IMR-90 (cell line): Measurements from ENCODE around the gene CYSRT1.

Experiments used
- BHLHE40 ChIP-seq: fragments of 150-350 bp; IDR thresholded peaks from 2 replicates; pipeline ENCODE4 v1.6.1; 2016; ENCODE audit warnings: mild to moderate bottlenecking, low read depth, low read length
- CEBPB ChIP-seq: IDR thresholded peaks from 2 replicates; pipeline ENCODE4 v1.6.1; 2012; ENCODE audit warnings: low read depth, low read length, improper control_type of control experiment
- CHD1 ChIP-seq: IDR thresholded peaks from 2 replicates; pipeline ENCODE4 v1.6.1; 2012; ENCODE audit warnings: low read depth, low read length, improper control_type of control experiment
- MAFK ChIP-seq: IDR thresholded peaks from 2 replicates; pipeline ENCODE4 v1.6.1; 2012; ENCODE audit warnings: low read depth, low read length, improper control_type of control experiment
- POLR2A ChIP-seq: IDR thresholded peaks from 2 replicates; pipeline ENCODE4 v1.6.1; 2012; ENCODE audit warnings: mild to moderate bottlenecking, low read depth, low read length
- RAD21 ChIP-seq: IDR thresholded peaks from 2 replicates; pipeline ENCODE4 v1.6.1; 2012; ENCODE audit warnings: low read length, improper control_type of control experiment
- RCOR1 ChIP-seq: IDR thresholded peaks from 2 replicates; pipeline ENCODE4 v1.6.1; 2012; ENCODE audit warnings: mild to moderate bottlenecking, low read length, improper control_type of control experiment; ENCODE audit not compliant: insufficient replicate concordance
- TF ChIP-seq, protein P1 (sequence below): conservative IDR thresholded peaks from 2 replicates; pipeline ENCODE4 v1.5.1; 2012; ENCODE audit warnings: mild to moderate bottlenecking, low read depth, low read length, improper control_type of control experiment
- TF ChIP-seq, protein P2 (sequence below): fragments of 150-350 bp; IDR thresholded peaks from 2 replicates; pipeline ENCODE4 v1.6.1; 2017; ENCODE audit warnings: mild to moderate bottlenecking, antibody characterized with exemption, low read length, low read depth

DNA sequence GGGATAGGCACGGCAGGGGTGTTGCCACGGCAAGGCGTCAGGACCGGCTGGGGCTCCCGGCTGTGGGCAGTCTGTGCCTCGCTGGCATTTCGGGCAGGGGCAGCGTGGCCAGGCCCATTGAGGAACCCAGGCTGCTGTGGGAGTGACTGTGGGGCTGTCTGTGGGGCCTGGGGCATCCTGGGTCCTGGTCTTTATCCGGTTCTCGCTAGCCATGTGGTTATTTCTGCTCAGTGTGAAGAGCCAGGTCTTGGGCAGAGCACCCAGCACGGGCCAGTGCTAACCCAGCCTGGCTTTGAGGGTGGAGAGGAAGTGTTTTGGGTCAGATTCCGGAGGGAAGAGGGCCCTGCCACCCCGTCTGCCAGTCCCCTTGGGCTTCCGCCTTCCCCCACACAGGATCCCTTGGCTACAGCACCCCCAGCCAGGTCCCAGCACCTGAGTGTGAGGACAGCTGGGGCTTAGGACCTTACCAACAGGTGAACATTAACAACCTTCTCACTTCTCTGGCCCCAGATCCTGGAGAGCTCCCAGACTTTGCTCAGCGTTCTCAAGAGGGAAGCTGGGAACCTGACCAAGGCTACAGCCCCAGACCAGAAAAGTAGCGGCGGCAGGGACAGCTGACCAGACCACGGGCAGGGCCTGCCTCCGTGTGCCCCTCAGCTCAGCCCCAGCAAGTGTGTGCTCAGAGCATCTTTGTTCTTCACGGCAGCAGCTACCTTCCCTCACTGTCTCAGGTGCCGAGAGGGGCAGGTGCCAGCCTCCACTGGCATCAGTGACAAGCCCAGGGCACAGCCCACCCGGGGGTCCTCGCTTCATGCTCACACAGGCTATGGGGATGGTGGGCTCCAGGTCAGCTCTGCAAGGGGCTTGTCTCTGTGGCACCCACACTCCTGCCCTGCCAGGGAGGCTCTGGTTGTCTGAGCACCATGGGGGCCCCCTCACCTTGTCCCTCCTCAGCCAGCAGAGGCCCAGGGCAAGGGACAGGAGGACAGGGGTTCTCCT lies 35.4 kb upstream of the CYSRT1 start:
- TF ChIP-seq MAFK (no peak), POLR2A (no peak), CHD1 (no peak), RCOR1 (no peak), CEBPB (no peak), RAD21 (no peak), BHLHE40 (no peak)
- TF ChIP-seq, protein P1, sequence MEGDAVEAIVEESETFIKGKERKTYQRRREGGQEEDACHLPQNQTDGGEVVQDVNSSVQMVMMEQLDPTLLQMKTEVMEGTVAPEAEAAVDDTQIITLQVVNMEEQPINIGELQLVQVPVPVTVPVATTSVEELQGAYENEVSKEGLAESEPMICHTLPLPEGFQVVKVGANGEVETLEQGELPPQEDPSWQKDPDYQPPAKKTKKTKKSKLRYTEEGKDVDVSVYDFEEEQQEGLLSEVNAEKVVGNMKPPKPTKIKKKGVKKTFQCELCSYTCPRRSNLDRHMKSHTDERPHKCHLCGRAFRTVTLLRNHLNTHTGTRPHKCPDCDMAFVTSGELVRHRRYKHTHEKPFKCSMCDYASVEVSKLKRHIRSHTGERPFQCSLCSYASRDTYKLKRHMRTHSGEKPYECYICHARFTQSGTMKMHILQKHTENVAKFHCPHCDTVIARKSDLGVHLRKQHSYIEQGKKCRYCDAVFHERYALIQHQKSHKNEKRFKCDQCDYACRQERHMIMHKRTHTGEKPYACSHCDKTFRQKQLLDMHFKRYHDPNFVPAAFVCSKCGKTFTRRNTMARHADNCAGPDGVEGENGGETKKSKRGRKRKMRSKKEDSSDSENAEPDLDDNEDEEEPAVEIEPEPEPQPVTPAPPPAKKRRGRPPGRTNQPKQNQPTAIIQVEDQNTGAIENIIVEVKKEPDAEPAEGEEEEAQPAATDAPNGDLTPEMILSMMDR: no peak
- TF ChIP-seq, protein P2, sequence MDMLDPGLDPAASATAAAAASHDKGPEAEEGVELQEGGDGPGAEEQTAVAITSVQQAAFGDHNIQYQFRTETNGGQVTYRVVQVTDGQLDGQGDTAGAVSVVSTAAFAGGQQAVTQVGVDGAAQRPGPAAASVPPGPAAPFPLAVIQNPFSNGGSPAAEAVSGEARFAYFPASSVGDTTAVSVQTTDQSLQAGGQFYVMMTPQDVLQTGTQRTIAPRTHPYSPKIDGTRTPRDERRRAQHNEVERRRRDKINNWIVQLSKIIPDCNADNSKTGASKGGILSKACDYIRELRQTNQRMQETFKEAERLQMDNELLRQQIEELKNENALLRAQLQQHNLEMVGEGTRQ: no peak
